ENCODE data around the gene PUM2. TPM values are rescaled to one million over a fixed set of nuclear protein-coding genes. Genes with fewer than 3 reads are reported as not detected.

Gene PUM2
- total RNA-seq, 1 experiment from 2014 or later = 43.6 TPM

- no peak for DNase-seq (ENCODE audit: extremely low read depth, low read depth)
Measured at GRCh38 chr2:20205915-20206524, 144.6 kb downstream of the PUM2 start.

- DNase-seq (ENCODE audit: extremely low read depth, low read depth) = no peak
Measured at GRCh38 chr2:20205069-20205468, 145.6 kb downstream of the PUM2 start.

DNA sequence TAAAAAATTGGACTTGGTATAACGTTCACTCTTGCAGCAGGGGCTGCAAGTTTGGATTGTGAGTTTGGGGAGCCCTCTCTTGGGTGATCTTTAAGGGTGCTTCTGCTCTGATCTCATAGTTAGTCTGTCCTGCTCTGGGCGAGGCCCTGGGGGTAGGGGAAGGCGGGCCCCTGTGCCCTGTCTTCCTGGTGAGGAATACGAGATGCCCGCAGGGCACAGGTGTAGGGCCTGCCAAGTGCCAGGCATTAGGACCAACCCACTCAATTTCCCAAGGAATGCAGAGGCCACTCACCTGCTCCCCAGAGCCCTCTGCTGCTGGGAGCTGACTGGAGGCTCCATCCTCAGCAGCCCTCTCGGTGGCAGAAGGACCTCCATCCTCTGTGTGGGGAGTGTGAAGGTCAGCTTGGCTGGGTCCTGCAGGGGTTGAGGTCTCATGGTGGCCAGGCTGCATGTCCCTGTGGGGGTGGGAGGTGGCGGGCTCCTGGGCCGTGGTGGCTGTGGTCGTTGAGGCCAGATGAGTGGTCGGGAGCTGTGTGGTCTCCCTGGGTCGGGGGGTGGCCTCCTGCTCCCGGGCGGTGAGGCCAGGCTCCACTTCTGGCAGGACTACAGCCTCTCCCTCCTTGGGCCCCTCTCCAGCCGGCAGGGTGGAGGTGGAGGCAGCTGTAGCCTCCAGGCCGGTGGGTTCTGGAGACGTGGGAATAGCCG lies 147.0 kb downstream of the PUM2 start:
- no peak for DNase-seq (ENCODE audit: extremely low read depth, low read depth)

DNA sequence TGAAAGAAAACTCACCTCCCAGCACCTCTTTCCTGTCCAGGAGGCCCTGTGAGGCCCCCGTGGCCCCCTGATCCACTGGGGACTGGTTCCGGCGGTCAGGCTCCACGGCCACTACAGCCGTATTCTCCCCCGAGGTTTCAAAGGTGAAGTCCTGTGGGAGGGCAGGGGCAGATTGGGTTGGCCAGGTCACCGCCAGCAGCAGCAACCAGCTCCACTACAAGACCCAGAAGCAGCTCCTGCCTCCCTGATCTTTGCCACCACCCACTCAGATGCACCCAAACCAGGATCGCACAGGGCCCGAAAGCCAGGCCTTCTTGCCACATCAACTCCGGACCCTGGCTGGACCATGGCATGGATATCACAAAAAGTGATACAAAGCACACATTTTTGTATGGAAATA lies 147.6 kb downstream of the PUM2 start:
- no peak for DNase-seq (ENCODE audit: extremely low read depth, low read depth)

DNA sequence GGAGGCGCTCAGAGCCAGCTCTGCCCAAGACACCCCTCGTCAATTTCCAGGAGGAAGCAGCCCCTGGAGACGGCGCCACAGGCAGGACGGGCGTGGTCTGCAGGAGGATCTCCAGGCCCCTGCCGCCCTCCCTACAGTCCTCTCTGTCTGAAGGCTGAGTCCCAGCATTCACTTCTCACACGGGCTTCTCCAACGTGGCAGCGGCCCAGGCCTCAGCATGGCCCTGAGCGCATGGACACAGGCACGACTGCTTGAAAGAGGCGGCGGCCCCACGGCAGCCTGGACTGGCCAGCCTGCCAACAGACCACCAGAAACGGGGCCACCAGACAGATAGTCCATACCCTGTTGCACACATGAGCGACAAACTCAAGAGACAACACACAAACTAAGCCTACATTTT lies 149.0 kb downstream of the PUM2 start:
- DNase-seq (ENCODE audit: extremely low read depth, low read depth) = no peak

DNA sequence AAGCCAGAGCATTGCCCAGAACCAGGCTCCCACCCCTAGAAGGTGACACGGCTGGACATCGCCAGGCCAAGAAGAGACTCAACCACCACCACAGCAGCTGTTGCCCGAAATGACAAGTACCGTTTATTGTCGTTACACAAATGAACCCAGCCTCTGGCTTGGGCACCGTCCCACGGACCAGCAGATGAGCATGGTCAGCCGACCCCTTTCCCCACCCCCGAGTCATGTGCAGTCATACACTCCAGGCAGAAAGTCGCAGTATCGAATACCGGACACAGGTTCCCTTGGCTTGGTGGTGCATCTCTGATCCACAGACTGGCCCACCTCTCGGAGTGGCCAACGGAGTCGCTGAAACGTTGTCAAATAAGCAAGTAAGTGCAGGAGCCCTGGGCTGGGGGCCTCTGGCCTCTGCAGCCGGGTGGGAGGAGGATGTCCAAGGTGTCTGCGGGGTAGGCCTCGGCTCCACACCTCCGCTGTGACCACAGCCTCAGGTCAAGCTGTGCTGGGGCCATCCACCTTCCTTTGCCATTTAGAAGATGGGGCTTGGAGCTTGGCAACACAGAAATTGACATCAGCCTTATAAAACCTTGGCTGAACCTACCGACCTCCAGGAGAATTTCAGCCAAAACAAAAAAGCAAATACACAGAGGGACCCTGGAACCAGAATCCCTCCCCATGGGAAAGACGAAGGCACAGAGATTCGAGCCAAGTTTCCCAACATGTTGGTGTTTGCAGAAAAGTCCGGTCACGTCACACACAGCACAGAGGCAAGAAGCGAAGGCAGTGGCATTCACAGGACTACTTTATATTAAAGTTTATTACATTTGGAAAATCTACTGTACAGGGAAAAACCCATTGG lies 149.7 kb downstream of the PUM2 start:
- no peak for DNase-seq (ENCODE audit: extremely low read depth, low read depth)

- DNase-seq (ENCODE audit: extremely low read depth, low read depth) = no peak
Measured at GRCh38 chr2:20199633-20200270, 150.9 kb downstream of the PUM2 start.

DNA sequence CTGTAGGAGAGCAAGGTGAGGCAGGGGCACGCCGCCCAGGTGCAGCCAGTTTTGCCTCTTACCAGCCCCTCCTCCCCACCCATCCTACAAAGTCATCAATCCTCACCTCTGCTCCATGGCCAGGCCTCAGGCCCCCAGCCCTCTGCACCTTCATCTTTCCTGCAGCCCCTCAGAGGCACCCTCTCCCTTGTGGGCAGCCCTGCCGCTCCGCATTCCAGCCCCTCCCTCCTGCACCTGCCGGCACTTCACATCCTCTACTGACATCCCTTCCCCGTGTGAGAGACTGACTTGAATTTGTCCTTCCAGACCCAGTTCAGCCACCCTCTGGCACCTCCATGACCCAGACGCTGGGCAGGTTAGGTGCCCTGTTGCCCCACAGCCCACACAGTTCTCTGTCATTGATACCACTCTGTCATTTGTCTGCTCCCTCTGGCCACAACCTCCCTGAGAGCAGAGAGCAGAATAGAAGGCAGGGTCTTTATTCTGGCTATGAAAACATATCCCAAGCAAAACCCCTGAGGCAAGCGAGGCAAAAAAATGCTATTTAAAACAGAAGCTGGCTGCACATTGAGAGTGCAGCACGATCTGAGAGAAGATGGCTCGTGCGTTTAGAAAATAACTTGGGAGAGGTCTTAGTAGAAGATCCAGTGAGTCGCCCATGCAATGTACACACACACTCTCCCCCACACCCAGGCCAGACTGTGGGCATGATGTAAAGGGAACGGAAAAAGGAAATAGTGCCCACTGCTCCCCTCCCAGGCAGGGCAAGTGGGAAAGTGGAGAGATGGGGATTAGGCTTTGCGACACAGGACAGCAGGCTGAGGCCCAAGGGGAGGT lies 151.6 kb downstream of the PUM2 start:
- no peak for DNase-seq (ENCODE audit: extremely low read depth, low read depth)

Small RNA genes lying within 50 kb of the gene (small RNA-seq; reads per million reads assigned to genes)
- gene RNU7-113P = 0 reads per million in 2 experiments

Other genes starting within 250 kb of the PUM2 start
- gene SDC1, start 125.7 kb downstream of the PUM2 start, total RNA-seq (2014; rRNA removed; shearing (Covaris generic)) = 27.3 and 31.7 TPM in 2 replicates
- 645 and 764 TPM in 2 replicates for gene RHOB, start 96.2 kb upstream of the PUM2 start, total RNA-seq (2014; rRNA removed; shearing (Covaris generic))

Data from NCI-H460 (cell line).